ENCODE measurements around the gene ASB16.
"Not testable (repeated sequence)": the region's sequence is repeated elsewhere in the genome, so short reads cannot be mapped to it uniquely, and the experiment has no call there.

Gene ASB16

GRCh38 chr17:44170499-44171201, at the start of gene ASB16:
Gene ASB16 (plus strand): TSS chr17:44170704. CDS start chr17:44170790, 86 bp downstream.
- no peak for DNase-seq
- intact Hi-C loops (cut with DNase I) = no loop called here

GRCh38 chr17:44120851-44121605, 49.5 kb upstream of the ASB16 start:
- intact Hi-C loops (cut with DNase I) = no loop called here
- peak in 16 of 42 donors; percentile 28 to 79 (median 48) for DNase-seq

GRCh38 chr17:44121997-44122815, 48.3 kb upstream of the ASB16 start:
- intact Hi-C loops (cut with DNase I) = no loop called here
- DNase-seq = no peak

GRCh38 chr17:44122816-44123355, 47.6 kb upstream of the ASB16 start:
- intact Hi-C loops (cut with DNase I) = no loop called here
- DNase-seq = peak in 5 of 42 donors; percentile 29 to 58 (median 44)

- intact Hi-C loops (cut with DNase I) = no loop called here
Measured at GRCh38 chr17:44123356-44124117, 47.0 kb upstream of the ASB16 start, which contains the start of gene HDAC5. Gene HDAC5 (minus strand): TSS chr17:44123641. CDS start chr17:44117515, 6,126 bp downstream.

GRCh38 chr17:44124118-44124438, 46.4 kb upstream of the ASB16 start:
- intact Hi-C loops (cut with DNase I) = no loop called here
- DNase-seq = no peak

More at GRCh38 chr17:44123356-44124117, 47.0 kb upstream of the ASB16 start, which contains the start of gene HDAC5:
- peak; percentile 94 to 99 (median 97) for DNase-seq

GRCh38 chr17:44128383-44128782, 42.1 kb upstream of the ASB16 start:
- intact Hi-C loops (cut with DNase I) = no loop called here

GRCh38 chr17:44130693-44131349, 39.7 kb upstream of the ASB16 start:
- DNase-seq = no peak
- intact Hi-C loops (cut with DNase I) = no loop called here

More at GRCh38 chr17:44128383-44128782, 42.1 kb upstream of the ASB16 start:
- no peak for DNase-seq

GRCh38 chr17:44131372-44131771, 39.1 kb upstream of the ASB16 start:
- DNase-seq; intact Hi-C loops (cut with DNase I): not testable (repeated sequence)

- DNase-seq = no peak
- intact Hi-C loops (cut with DNase I) = no loop called here
Measured at GRCh38 chr17:44132275-44132821, 38.2 kb upstream of the ASB16 start.

GRCh38 chr17:44133918-44134476, 36.5 kb upstream of the ASB16 start:
- intact Hi-C loops (cut with DNase I) = no loop called here

GRCh38 chr17:44134752-44135568, 35.5 kb upstream of the ASB16 start:
- intact Hi-C loops (cut with DNase I) = no loop called here
- DNase-seq = no peak

More at GRCh38 chr17:44133918-44134476, 36.5 kb upstream of the ASB16 start:
- no peak for DNase-seq

- peak; percentile 68 to 98 (median 91) for DNase-seq
- intact Hi-C loops (cut with DNase I) = no loop called here
Measured at GRCh38 chr17:44137891-44138709, 32.4 kb upstream of the ASB16 start.

- DNase-seq; intact Hi-C loops (cut with DNase I): not testable (repeated sequence)
Measured at GRCh38 chr17:44143921-44144320, 26.6 kb upstream of the ASB16 start.

- intact Hi-C loops (cut with DNase I) = no loop called here
- no peak for DNase-seq
Measured at GRCh38 chr17:44144966-44145739, 25.4 kb upstream of the ASB16 start.
